Measurements from ENCODE around the gene FANCE.
A peak's percentile ranks its signal among the peaks of the same experiment; 100 is the strongest.

The FANCE gene

DNA sequence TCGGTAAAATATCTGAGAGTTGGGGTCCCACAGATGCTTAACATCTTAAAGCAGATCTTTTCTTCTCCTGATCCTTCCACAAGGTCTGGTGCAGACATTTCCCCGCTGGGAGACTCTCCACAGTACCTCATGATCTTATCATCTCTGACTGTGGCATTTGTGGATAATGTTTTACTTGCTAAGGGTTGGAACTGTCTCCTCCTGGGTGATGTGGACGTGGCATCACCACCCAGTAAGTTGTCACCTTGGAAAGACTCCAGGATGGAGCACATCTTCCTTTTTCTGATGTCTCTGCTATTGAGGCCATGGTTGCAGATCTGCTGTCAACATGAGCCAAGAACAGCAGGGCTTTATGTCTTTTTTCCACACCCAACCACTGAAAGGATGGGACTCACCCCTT, 42.0 kb upstream of the FANCE start:
- no peak overlapping the region for H3K27ac ChIP-seq
- TF ChIP-seq, protein P1, sequence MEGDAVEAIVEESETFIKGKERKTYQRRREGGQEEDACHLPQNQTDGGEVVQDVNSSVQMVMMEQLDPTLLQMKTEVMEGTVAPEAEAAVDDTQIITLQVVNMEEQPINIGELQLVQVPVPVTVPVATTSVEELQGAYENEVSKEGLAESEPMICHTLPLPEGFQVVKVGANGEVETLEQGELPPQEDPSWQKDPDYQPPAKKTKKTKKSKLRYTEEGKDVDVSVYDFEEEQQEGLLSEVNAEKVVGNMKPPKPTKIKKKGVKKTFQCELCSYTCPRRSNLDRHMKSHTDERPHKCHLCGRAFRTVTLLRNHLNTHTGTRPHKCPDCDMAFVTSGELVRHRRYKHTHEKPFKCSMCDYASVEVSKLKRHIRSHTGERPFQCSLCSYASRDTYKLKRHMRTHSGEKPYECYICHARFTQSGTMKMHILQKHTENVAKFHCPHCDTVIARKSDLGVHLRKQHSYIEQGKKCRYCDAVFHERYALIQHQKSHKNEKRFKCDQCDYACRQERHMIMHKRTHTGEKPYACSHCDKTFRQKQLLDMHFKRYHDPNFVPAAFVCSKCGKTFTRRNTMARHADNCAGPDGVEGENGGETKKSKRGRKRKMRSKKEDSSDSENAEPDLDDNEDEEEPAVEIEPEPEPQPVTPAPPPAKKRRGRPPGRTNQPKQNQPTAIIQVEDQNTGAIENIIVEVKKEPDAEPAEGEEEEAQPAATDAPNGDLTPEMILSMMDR (IDR thresholded peaks at IDR 0.05; ENCODE audit: low read depth, low read length, missing control alignments): no peak
- H3K36me3 ChIP-seq (replicated peaks): peaks cover 24% of the 10 kb centered on the region
- no peaks in the 10 kb centered on the region for H3K27me3 ChIP-seq (replicated peaks)
- no peak overlapping the region for H3K4me3 ChIP-seq (ENCODE audit: low read depth, low read length)
- in situ Hi-C loops (cut with HindIII; ENCODE audit: low pct_ligation_motif_present, low sequenced_read_pairs): no loop called here
- no peak for DNase-seq

DNA sequence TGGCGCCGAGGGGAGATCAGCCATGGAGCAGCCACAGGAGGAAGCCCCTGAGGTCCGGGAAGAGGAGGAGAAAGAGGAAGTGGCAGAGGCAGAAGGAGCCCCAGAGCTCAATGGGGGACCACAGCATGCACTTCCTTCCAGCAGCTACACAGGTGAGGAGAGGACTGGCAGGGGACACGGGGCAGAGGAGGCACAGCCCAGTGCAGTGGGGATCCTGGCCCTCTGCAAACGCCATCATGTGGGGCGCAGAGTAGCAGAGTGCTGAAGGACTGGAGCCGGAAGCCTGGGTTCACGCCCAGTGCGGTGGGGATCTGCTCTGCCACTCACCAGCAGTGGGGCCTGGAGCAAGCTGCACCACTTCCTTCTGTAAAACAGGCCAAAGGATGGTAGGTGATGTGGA, 41.1 kb upstream of the FANCE start:
- TF ChIP-seq, protein P1 (IDR thresholded peaks at IDR 0.05; ENCODE audit: low read depth, low read length, missing control alignments): no peak
- peaks cover 24% of the 10 kb centered on the region for H3K36me3 ChIP-seq (replicated peaks)
- no peaks in the 10 kb centered on the region for H3K27me3 ChIP-seq (replicated peaks)
- in situ Hi-C loops (cut with HindIII; ENCODE audit: low pct_ligation_motif_present, low sequenced_read_pairs): no loop called here
- H3K4me3 ChIP-seq (ENCODE audit: low read depth, low read length): no peak overlapping the region
- H3K27ac ChIP-seq: no peak overlapping the region
- DNase-seq: no peak

DNA sequence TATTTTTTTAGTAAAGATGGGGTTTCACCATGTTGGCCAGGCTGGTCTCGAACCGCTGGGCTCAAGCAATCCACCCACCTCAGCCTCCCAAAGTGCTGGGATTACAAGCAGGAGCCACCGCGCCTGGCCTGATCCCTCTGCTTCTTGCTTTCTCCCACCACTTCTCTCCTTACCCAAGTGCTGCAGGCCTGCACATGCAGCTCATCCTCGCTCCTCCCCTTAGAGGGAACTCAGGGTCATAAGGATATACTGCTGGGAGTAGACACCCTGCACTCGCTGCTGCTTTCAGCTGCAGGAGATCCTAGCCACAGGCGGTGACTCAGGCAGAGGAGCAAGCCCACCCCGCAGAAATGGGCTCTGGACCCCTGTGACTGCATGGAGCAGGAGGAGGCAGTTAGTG, 40.0 kb upstream of the FANCE start:
- Histone ChIP-seq H3K27ac (no peak overlapping the region), H3K36me3 (replicated peaks) (peaks cover 24% of the 10 kb centered on the region), H3K4me3 (ENCODE audit: low read depth, low read length) (no peak overlapping the region), H3K27me3 (replicated peaks) (no peaks in the 10 kb centered on the region)
- DNase-seq: no peak
- TF ChIP-seq, protein P1 (IDR thresholded peaks at IDR 0.05; ENCODE audit: low read depth, low read length, missing control alignments): no peak
- in situ Hi-C loops (cut with HindIII; ENCODE audit: low pct_ligation_motif_present, low sequenced_read_pairs): no loop called here

DNA sequence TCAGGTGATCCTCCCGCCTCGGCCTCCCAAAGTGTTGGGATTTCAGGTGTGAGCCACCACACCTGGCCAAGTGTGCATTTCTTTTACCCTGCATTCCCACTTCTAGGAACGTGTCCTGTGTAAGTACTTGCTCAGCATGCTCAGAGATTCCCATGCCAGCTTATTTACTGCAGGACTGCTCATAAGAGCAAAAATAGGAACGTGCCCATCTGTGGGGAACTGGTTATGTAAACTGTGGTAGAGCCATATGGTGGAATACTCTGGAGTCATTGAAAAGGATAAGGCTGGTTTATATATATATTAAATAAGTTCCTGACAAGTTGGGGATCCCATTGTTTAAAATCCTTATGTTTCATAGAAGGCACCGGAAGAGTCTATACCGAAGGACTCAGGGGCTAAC, 38.2 kb upstream of the FANCE start:
- DNase-seq: no peak
- in situ Hi-C loops (cut with HindIII; ENCODE audit: low pct_ligation_motif_present, low sequenced_read_pairs): no loop called here
- H3K4me3 ChIP-seq (ENCODE audit: low read depth, low read length): no peak overlapping the region
- TF ChIP-seq, protein P1 (IDR thresholded peaks at IDR 0.05; ENCODE audit: low read depth, low read length, missing control alignments): no peak
- H3K36me3 ChIP-seq (replicated peaks): peaks cover 24% of the 10 kb centered on the region
- H3K27ac ChIP-seq: no peak overlapping the region
- H3K27me3 ChIP-seq (replicated peaks): no peaks in the 10 kb centered on the region

DNA sequence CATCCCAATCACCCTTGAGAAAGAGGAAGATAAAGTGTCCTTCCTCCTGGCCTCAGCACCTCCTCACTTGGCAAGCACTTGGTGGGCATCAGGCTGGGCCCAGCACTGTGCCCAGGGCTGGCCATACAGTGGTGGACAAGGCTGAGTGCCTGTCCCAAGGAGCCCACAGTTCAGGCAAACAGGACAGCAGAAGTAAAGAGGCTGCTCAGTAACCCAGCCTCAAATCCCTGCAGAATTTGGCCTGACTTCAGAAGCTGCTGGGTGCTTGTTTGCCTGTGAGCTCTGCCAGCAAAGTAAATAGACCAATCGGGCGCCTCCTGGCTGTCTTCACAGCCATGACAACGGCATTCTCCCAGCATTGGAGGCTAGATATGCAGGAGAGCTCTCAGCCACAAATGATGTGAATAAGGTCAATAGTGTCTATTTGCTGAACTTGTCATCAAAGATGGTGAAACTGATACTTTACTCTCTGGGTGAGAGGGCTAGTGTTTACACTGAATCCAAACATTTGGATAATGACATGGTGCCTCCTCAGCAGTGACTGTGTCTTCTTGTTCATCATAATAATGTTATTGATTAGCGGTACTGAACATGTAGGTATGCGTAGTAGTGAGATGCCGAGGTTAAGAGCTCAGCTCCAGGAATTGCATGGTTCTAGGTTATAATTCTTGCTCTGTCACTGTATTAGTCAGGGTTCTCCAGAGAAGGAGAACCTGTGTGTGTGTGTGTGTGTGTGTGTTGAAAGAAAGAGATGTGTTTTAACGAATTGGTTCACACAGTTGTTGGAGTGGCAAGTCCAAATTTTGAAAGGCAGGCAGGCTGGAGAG, 36.9 kb upstream of the FANCE start:
- Histone ChIP-seq H3K36me3 (replicated peaks) (peaks cover 27% of the 10 kb centered on the region), H3K27ac (no peak overlapping the region), H3K27me3 (replicated peaks) (no peaks in the 10 kb centered on the region), H3K4me3 (ENCODE audit: low read depth, low read length) (no peak overlapping the region)
- in situ Hi-C loops (cut with HindIII; ENCODE audit: low pct_ligation_motif_present, low sequenced_read_pairs): no loop called here
- TF ChIP-seq, protein P1 (IDR thresholded peaks at IDR 0.05; ENCODE audit: low read depth, low read length, missing control alignments): peak; percentile 77
- peak; percentile 89 for DNase-seq
